Neural cell (in vitro differentiated cells): ENCODE results near the gene HDAC4. TPM values are rescaled to one million over a fixed set of nuclear protein-coding genes. Genes with fewer than 3 reads are reported as not detected.

Source experiments
- H2AFZ ChIP-seq: fragments of 200-600, 300-800 bp; sonication (generic), shearing (Covaris generic); 2 replicates; pipeline ENCODE4 v1.6.0; 2014; ENCODE audit warnings: low read depth, mild to moderate bottlenecking, antibody characterized with exemption, low read length, moderate library complexity
- H3F3A ChIP-seq: fragments of 200-600 bp; shearing (Covaris generic); 2 replicates; pipeline ENCODE4 v1.6.1; 2016; ENCODE audit warnings: mild to moderate bottlenecking, moderate library complexity, mixed read lengths, antibody characterized with exemption, low read length; ENCODE audit not compliant: insufficient read depth, poor library complexity, severe bottlenecking
- H3K27ac ChIP-seq: fragments of 200-600, 300-800 bp; sonication (generic), shearing (Covaris generic); 2 replicates; pipeline ENCODE4 v1.5.1; 2014; ENCODE audit warnings: mild to moderate bottlenecking, low read length, moderate library complexity
- H3K27me3 ChIP-seq: fragments of 300-800, 200-600 bp; sonication (generic), shearing (Covaris generic); 2 replicates; pipeline ENCODE4 v1.6.0; 2014; ENCODE audit warnings: mild to moderate bottlenecking, low read depth, low read length, moderate library complexity; ENCODE audit not compliant: insufficient read depth
- H3K36me3 ChIP-seq: fragments of 300-800, 200-600 bp; sonication (generic), shearing (Covaris generic); 2 replicates; pipeline ENCODE4 v1.5.1; 2014; ENCODE audit warnings: mild to moderate bottlenecking, antibody characterized with exemption, low read length, moderate library complexity; ENCODE audit not compliant: insufficient read depth
- H3K4me2 ChIP-seq: fragments of 300-800, 200-600 bp; sonication (generic), shearing (Covaris generic); 2 replicates; pipeline ENCODE4 v1.6.0; 2014; ENCODE audit warnings: mild to moderate bottlenecking, low read length
- H3K4me3 ChIP-seq: fragments of 300-800, 200-600 bp; sonication (generic), shearing (Covaris generic); 2 replicates; pipeline ENCODE4 v1.5.1; 2014; ENCODE audit warnings: mild to moderate bottlenecking, low read length, moderate library complexity
- H3K79me2 ChIP-seq: fragments of 200-600 bp; shearing (Covaris generic); replicated peaks from 2 replicates; pipeline ENCODE4 v1.6.0; 2014; ENCODE audit warnings: mild to moderate bottlenecking, low read length, moderate library complexity; ENCODE audit not compliant: insufficient read depth
- H3K9ac ChIP-seq: fragments of 300-800, 200-600 bp; sonication (generic), shearing (Covaris generic); 2 replicates; pipeline ENCODE4 v1.6.1; 2016; ENCODE audit warnings: mild to moderate bottlenecking, low read length, mixed read lengths
- H3K9me2 ChIP-seq: fragments of 200-600 bp; shearing (Covaris generic); 2 replicates; pipeline ENCODE4 v1.6.1; 2016; ENCODE audit warnings: mild to moderate bottlenecking, low read length, mixed read lengths; ENCODE audit not compliant: insufficient read depth
- H3K9me3 ChIP-seq: fragments of 200-600, 300-800 bp; sonication (generic), shearing (Covaris generic); 2 replicates; pipeline ENCODE4 v1.6.1; 2016; ENCODE audit warnings: mild to moderate bottlenecking, mixed run types, low read length, moderate library complexity, mixed read lengths
- H4K20me1 ChIP-seq: fragments of 200-600 bp; shearing (Covaris generic); 2 replicates; pipeline ENCODE4 v1.6.1; 2016; ENCODE audit warnings: mild to moderate bottlenecking, mixed run types; ENCODE audit not compliant: insufficient read depth
- EP300 ChIP-seq: fragments of 450-650 bp; conservative IDR thresholded peaks from 2 replicates; pipeline ENCODE4 v1.6.1; 2014; ENCODE audit warnings: antibody characterized with exemption, mild to moderate bottlenecking, moderate library complexity; ENCODE audit not compliant: poor library complexity, severe bottlenecking
- EZH2 ChIP-seq: fragments of 200-600, 300-800 bp; shearing (Covaris generic), sonication (generic); IDR thresholded peaks from 2 replicates; pipeline ENCODE4 v1.6.1; 2014; ENCODE audit warnings: antibody characterized with exemption, low read length, borderline replicate concordance, mild to moderate bottlenecking; ENCODE audit not compliant: insufficient read depth, poor library complexity, severe bottlenecking
- POLR2AphosphoS5 ChIP-seq: IDR thresholded peaks from 2 replicates; pipeline ENCODE4 v1.6.1; 2012
- RAD21 ChIP-seq: fragments of 450-650 bp; conservative IDR thresholded peaks from 2 replicates; pipeline ENCODE4 v1.6.1; 2014; ENCODE audit warnings: antibody characterized with exemption, mild to moderate bottlenecking, moderate library complexity
- SMC3 ChIP-seq: fragments of 450-650 bp; conservative IDR thresholded peaks from 2 replicates; pipeline ENCODE4 v1.6.1; 2014; ENCODE audit warnings: antibody characterized with exemption, mild to moderate bottlenecking, moderate library complexity; ENCODE audit not compliant: poor library complexity
- TAF1 ChIP-seq: IDR thresholded peaks from 2 replicates; pipeline ENCODE4 v1.6.1; 2012; ENCODE audit warnings: low read depth
- polyA plus RNA-seq: library from polyadenylated mRNA; depleted of rRNA; stranded (reverse); fragments of >200 nt; gene quantifications from 2 replicates; pipeline ENCODE4 v1.2.3, GENCODE V29; 2014
- TF ChIP-seq, protein P1 (sequence below): fragments of 450-650 bp; IDR thresholded peaks from 2 replicates; pipeline ENCODE4 v1.5.1; 2014; ENCODE audit warnings: antibody characterized with exemption, mild to moderate bottlenecking, moderate library complexity; ENCODE audit not compliant: poor library complexity, severe bottlenecking

Gene HDAC4
- polyA plus RNA-seq, 1 donor from 2014 or later = 3.4 TPM

- TF ChIP-seq RAD21 (no peak), TAF1 (no peak), SMC3 (no peak), EP300 (no peak), EZH2 (no peak)
- TF ChIP-seq, protein P1, sequence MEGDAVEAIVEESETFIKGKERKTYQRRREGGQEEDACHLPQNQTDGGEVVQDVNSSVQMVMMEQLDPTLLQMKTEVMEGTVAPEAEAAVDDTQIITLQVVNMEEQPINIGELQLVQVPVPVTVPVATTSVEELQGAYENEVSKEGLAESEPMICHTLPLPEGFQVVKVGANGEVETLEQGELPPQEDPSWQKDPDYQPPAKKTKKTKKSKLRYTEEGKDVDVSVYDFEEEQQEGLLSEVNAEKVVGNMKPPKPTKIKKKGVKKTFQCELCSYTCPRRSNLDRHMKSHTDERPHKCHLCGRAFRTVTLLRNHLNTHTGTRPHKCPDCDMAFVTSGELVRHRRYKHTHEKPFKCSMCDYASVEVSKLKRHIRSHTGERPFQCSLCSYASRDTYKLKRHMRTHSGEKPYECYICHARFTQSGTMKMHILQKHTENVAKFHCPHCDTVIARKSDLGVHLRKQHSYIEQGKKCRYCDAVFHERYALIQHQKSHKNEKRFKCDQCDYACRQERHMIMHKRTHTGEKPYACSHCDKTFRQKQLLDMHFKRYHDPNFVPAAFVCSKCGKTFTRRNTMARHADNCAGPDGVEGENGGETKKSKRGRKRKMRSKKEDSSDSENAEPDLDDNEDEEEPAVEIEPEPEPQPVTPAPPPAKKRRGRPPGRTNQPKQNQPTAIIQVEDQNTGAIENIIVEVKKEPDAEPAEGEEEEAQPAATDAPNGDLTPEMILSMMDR = no peak
- no peaks in the 10 kb centered on the region for H3F3A ChIP-seq
- no peaks in the 10 kb centered on the region for H3K79me2 ChIP-seq
- H3K4me2 ChIP-seq = no peak overlapping the region
- H3K9me2 ChIP-seq = no peaks in the 10 kb centered on the region
- H3K27ac ChIP-seq = peak overlapping the region; percentile 37
- H3K4me3 ChIP-seq = peak overlapping the region; percentile 11
- no peak overlapping the region for H2AFZ ChIP-seq
- H4K20me1 ChIP-seq = no peaks in the 10 kb centered on the region
- H3K27me3 ChIP-seq = no peaks in the 10 kb centered on the region
- no peaks in the 10 kb centered on the region for H3K36me3 ChIP-seq
- peak overlapping the region; percentile 24 for H3K9ac ChIP-seq
- H3K9me3 ChIP-seq = no peaks in the 10 kb centered on the region
Measured at GRCh38 chr2:239195318-239195871, 205.4 kb downstream of the HDAC4 start.

DNA sequence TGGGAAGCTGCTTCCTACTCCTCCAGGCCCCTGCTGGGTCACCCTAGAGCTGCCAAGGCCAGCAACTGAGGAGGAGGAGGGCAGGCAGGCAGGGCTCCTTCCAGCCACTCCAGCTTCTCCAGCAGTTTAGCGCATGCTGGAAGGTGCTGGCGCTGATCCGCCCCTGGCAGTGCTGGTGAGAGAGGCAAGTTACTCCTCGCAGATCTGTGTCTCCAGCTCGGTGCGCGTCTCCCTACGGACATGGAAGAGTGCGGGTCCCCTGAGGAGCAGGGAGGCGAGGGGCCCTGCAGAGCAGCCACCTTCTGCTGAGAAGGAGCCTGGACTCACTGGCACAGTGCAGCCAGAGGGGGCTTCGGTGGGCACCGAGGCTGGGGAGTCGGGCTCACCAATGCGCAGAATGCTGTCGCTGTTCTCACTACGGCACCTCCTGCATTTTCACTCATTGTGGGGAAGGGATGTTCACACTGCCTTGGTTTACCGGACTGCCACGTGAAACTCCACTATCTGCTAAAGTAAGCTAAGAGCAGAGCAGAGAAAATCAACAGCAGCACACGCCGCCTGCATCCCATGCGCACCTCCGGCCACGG is 206.0 kb downstream of the HDAC4 start:
- Histone ChIP-seq H3K27me3 (no peaks in the 10 kb centered on the region), H3K9me2 (no peaks in the 10 kb centered on the region), H3K9ac (peak overlapping the region; percentile 24), H3K9me3 (no peaks in the 10 kb centered on the region), H3K4me3 (peak overlapping the region; percentile 11), H2AFZ (no peak overlapping the region), H3K4me2 (no peak overlapping the region), H3F3A (no peaks in the 10 kb centered on the region), H3K79me2 (no peaks in the 10 kb centered on the region), H3K36me3 (no peaks in the 10 kb centered on the region), H3K27ac (peak overlapping the region; percentile 40), H4K20me1 (no peaks in the 10 kb centered on the region)
- no peak for TF ChIP-seq EP300
- TF ChIP-seq, protein P1 = no peak
- no peak for TF ChIP-seq RAD21
- no peak for TF ChIP-seq POLR2AphosphoS5
- no peak for TF ChIP-seq EZH2
